Endothelial cell of umbilical vein (primary cell): ENCODE results near the gene CEP43. TPM values are rescaled to one million over a fixed set of nuclear protein-coding genes. Genes with fewer than 3 reads are reported as not detected.

Experiments
- BruUV-seq: library from RNA; stranded (reverse); fragments of 400-500 nt; replicated peaks from 2 replicates; lab custom pipeline; 2021; lab: Mats Ljungman, UMichigan
- CTCF ChIA-PET: fragments of 300-600, 350-600 bp; sonication (Branson Sonifier 250); formaldehyde crosslinking; loops from one replicate; lab custom pipeline; 2021; ENCODE audit warnings: antibody characterized with exemption, inconsistent platforms; lab: Charles Lee
- POLR2A ChIA-PET: fragments of 300-600, 350-600 bp; sonication (Branson Sonifier 250); formaldehyde crosslinking; loops from one replicate; lab custom pipeline; 2021; ENCODE audit warnings: antibody characterized with exemption, inconsistent platforms; lab: Charles Lee
- DNase-seq: peaks from one replicate; pipeline ENCODE4 v3.0.0-alpha.2; 2011; ENCODE audit warnings: low read depth, low spot score
- FAIRE-seq: peaks from 2 replicates; lab custom pipeline; 2011; peaks lifted over from hg19 to GRCh38; lab: Jason Lieb, UNC
- H2AFZ ChIP-seq: 2 replicates; pipeline ENCODE4 v1.6.0; 2012; ENCODE audit warnings: low read depth, low read length, control low read depth, inconsistent platforms
- H3K27ac ChIP-seq: 2 replicates; pipeline ENCODE4 v1.5.1; 2011; ENCODE audit warnings: low read depth, mild to moderate bottlenecking, control low read depth, low read length, moderate library complexity; ENCODE audit not compliant: insufficient read depth
- H3K27me3 ChIP-seq, 2 experiments: 2 replicates each; pipeline versions ENCODE4 v1.6.0 to v1.6.1; 2011; ENCODE audit warnings: low read length in 2 of 2, mixed read lengths in 1 of 2; ENCODE audit not compliant: control insufficient read depth in 2 of 2, insufficient read depth in 2 of 2
- H3K36me3 ChIP-seq, 2 experiments: 2 replicates in 1 of 2; 3 replicates in 1 of 2; pipeline ENCODE4 v1.5.1; 2011; ENCODE audit warnings: low read length in 2 of 2, mild to moderate bottlenecking in 1 of 2, moderate library complexity in 1 of 2; ENCODE audit not compliant: control insufficient read depth in 2 of 2, insufficient read depth in 2 of 2; ENCODE audit errors: extremely low read depth in 1 of 2
- H3K4me1 ChIP-seq: 3 replicates; pipeline ENCODE4 v1.5.1; 2011; ENCODE audit warnings: mild to moderate bottlenecking, low read length; ENCODE audit not compliant: control insufficient read depth, insufficient read depth; ENCODE audit errors: extremely low read depth
- H3K4me2 ChIP-seq: 2 replicates; pipeline ENCODE4 v1.6.1; 2011; ENCODE audit warnings: low read length, control low read depth, mixed read lengths; ENCODE audit not compliant: insufficient read depth
- H3K4me3 ChIP-seq, 3 experiments: fragments of 200-600 bp in 1 of 3; sonication (generic), shearing (Covaris generic) in 1 of 3; replicated peaks in 1 of 3; 2 replicates each; pipeline ENCODE4 v1.5.1; 2011 to 2016; ENCODE audit warnings: control low read depth in 3 of 3, low read length in 3 of 3, mild to moderate bottlenecking in 2 of 3, inconsistent platforms in 1 of 3, low read depth in 1 of 3, moderate library complexity in 1 of 3; ENCODE audit not compliant: insufficient read depth in 1 of 3
- H3K79me2 ChIP-seq: 2 replicates; pipeline ENCODE4 v1.6.0; 2012; ENCODE audit warnings: low read length, inconsistent platforms; ENCODE audit not compliant: control insufficient read depth, insufficient read depth
- H3K9ac ChIP-seq: replicated peaks from 2 replicates; pipeline ENCODE3; 2011; ENCODE audit warnings: low read length, control low read depth; ENCODE audit not compliant: insufficient read depth; ENCODE audit errors: extremely low read depth
- H3K9me1 ChIP-seq: replicated peaks from 3 replicates; pipeline ENCODE4 v1.6.0; 2011; ENCODE audit warnings: mild to moderate bottlenecking, low read length; ENCODE audit not compliant: control insufficient read depth, insufficient read depth; ENCODE audit errors: extremely low read depth
- H3K9me3 ChIP-seq: replicated peaks from 2 replicates; pipeline ENCODE4 v1.5.1; 2012; ENCODE audit warnings: low read length, inconsistent platforms; ENCODE audit not compliant: control insufficient read depth, insufficient read depth
- H4K20me1 ChIP-seq: replicated peaks from 2 replicates; pipeline ENCODE3; 2011; ENCODE audit warnings: mild to moderate bottlenecking, low read length; ENCODE audit not compliant: control insufficient read depth, insufficient read depth; ENCODE audit errors: extremely low read depth
- EZH2 ChIP-seq: IDR thresholded peaks from 2 replicates; pipeline ENCODE4 v1.6.1; 2012; ENCODE audit warnings: borderline replicate concordance, low read depth, mild to moderate bottlenecking, moderate library complexity, low read length, inconsistent platforms; ENCODE audit not compliant: severe bottlenecking
- FOS ChIP-seq: IDR thresholded peaks from 2 replicates; pipeline ENCODE4 v1.6.1; 2011; ENCODE audit warnings: mild to moderate bottlenecking, low read length, moderate library complexity, borderline replicate concordance; ENCODE audit not compliant: insufficient read depth
- GATA2 ChIP-seq: IDR thresholded peaks from 2 replicates; pipeline ENCODE4 v1.7.0; 2011; ENCODE audit warnings: low read depth, mild to moderate bottlenecking, moderate library complexity, mixed read lengths, low read length; ENCODE audit not compliant: insufficient read length, insufficient read depth
- JUN ChIP-seq: IDR thresholded peaks from 2 replicates; pipeline ENCODE4 v1.6.1; 2011; ENCODE audit warnings: borderline replicate concordance, low read depth; ENCODE audit not compliant: insufficient read length, insufficient read depth
- MAX ChIP-seq: IDR thresholded peaks from 2 replicates; pipeline ENCODE4 v1.6.1; 2011; ENCODE audit not compliant: insufficient read depth, insufficient read length
- MYC ChIP-seq: IDR thresholded peaks from one replicate; pipeline ENCODE4 v1.6.1; 2011; ENCODE audit warnings: mild to moderate bottlenecking, low read depth, low read length
- POLR2A ChIP-seq: IDR thresholded peaks from 2 replicates; pipeline ENCODE4 v1.6.1; 2012; ENCODE audit warnings: low read depth, mild to moderate bottlenecking, control low read depth, low read length
- POLR2AphosphoS5 ChIP-seq: IDR thresholded peaks from 2 replicates; pipeline ENCODE4 v1.6.1; 2012; ENCODE audit warnings: low read depth, mild to moderate bottlenecking, control low read depth, low read length, moderate library complexity; ENCODE audit not compliant: insufficient read depth
- dilution Hi-C: fragments of 300-500 bp; cut with MboI; formaldehyde crosslinking; loops from one replicate; pipeline ENCODE4 v1.15.0; 2019; ENCODE audit warnings: low sequenced_read_pairs; ENCODE audit not compliant: extremely low pct_ligation_motif_present
- intact Hi-C: fragments of 100-400 bp; cut with micrococcal nuclease; formaldehyde crosslinking; loops from one replicate; pipeline ENCODE4 v1.10.0; 2022
- polyA plus RNA-seq, 4 experiments: library from polyadenylated mRNA; depleted of rRNA in 3 of 4; stranded (reverse) in 3 of 4; unstranded in 1 of 4; fragments of >200 nt; gene quantifications; 2 replicates each; pipeline versions ENCODE4 v1.2.1 to v1.2.3, GENCODE V29; 2011 to 2012; ENCODE audit warnings: missing spikeins in 1 of 4
- total RNA-seq: library from RNA; stranded (reverse); gene quantifications from 2 replicates; pipeline ENCODE4 v1.2.3, GENCODE V29; 2021
- TF ChIP-seq, protein P1 (sequence below), 2 donors: IDR thresholded peaks; 1 replicate in 1 of 2; 2 replicates in 1 of 2; pipeline ENCODE4 v1.5.1; 2011; ENCODE audit warnings: low read length in 2 of 2, mild to moderate bottlenecking in 2 of 2, moderate library complexity in 2 of 2, control low read depth in 1 of 2, inconsistent platforms in 1 of 2, low read depth in 1 of 2; ENCODE audit not compliant: insufficient read depth in 1 of 2; ENCODE audit errors: extremely low read depth in 1 of 2

CEP43 gene
- total and polyA plus RNA-seq, 2 donors (not counting 3 experiments of a cell fraction or from before 2014, with no cell fraction given): 6.5 to 22.5 TPM

DNA sequence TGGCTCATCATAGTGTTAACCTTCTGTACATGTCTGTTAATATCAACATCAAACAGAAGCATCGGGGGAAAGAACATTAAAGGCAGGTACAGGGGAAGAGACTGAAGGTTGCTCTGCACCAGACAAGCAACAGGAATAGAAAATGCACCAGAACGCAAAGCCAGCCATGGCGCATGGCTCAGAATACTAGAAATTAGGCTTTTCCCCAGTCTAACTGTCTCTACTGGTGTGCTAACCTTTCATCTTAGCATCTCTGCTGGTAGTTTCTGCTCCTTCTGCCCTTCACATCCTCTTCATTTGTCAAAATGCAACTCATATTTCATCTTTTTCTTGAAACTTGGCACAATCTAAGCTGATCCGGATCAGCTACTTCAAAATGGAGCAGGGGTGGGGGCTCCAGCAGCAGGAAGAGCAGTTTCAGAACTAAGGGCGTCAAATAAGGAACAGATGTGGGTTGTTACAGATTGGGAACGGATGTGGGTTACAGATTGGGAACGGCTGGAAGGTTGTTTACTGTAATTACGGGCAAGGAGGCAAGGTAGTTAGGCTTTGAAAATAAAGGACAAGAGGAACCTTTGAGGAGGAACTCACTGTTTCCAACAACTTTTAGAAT is 29.7 kb upstream of the CEP43 start:
- Histone ChIP-seq H3K27me3 (no peaks in the 10 kb centered on the region), H3K4me2 (no peak overlapping the region), H3K4me1 (no peaks in the 10 kb centered on the region), H3K36me3 (no peaks in the 10 kb centered on the region), H4K20me1 (no peaks in the 10 kb centered on the region), H2AFZ (no peak overlapping the region), H3K4me3 (no peak overlapping the region), H3K79me2 (no peaks in the 10 kb centered on the region), H3K9ac (no peak overlapping the region), H3K9me3 (no peaks in the 10 kb centered on the region), H3K9me1 (no peaks in the 10 kb centered on the region), H3K27ac (no peak overlapping the region)
- TF ChIP-seq EZH2: no peak
- TF ChIP-seq MYC: no peak
- no peak for TF ChIP-seq JUN
- FAIRE-seq (no peak), DNase-seq (no peak)
- BruUV-seq: no TSS peak
- CTCF ChIA-PET: interaction anchor here (0.6 to 2.0 kb wide), 2 partner anchors 10 to 20 kb away, joined by 3 to 8 read pairs; no protein-coding TSS in a partner anchor
- intact Hi-C loops: no loop called here
- dilution Hi-C loops: no loop called here
- POLR2A ChIA-PET: no interaction called here

GRCh38 chr6:166970091-166970490 is 29.1 kb upstream of the CEP43 start:
- H3K27ac ChIP-seq: no peak overlapping the region
- no peak overlapping the region for H3K9ac ChIP-seq
- no peaks in the 10 kb centered on the region for H3K36me3 ChIP-seq
- dilution Hi-C loops (no loop called here), intact Hi-C loops (no loop called here)
- no peaks in the 10 kb centered on the region for H3K27me3 ChIP-seq
- H3K4me1 ChIP-seq: no peaks in the 10 kb centered on the region
- no peak overlapping the region for H3K4me2 ChIP-seq
- no peak for DNase-seq
- CTCF ChIA-PET: interaction anchor here (2.0 to 2.9 kb wide), 2 partner anchors 19 to 20 kb away, joined by 8 to 11 read pairs; no protein-coding TSS in a partner anchor
- no peak for FAIRE-seq
- H3K9me3 ChIP-seq: no peaks in the 10 kb centered on the region
- TF ChIP-seq POLR2AphosphoS5 (no peak), GATA2 (no peak), FOS (no peak), JUN (no peak), POLR2A (no peak), MAX (no peak), MYC (no peak), EZH2 (no peak)
- TF ChIP-seq, protein P1, sequence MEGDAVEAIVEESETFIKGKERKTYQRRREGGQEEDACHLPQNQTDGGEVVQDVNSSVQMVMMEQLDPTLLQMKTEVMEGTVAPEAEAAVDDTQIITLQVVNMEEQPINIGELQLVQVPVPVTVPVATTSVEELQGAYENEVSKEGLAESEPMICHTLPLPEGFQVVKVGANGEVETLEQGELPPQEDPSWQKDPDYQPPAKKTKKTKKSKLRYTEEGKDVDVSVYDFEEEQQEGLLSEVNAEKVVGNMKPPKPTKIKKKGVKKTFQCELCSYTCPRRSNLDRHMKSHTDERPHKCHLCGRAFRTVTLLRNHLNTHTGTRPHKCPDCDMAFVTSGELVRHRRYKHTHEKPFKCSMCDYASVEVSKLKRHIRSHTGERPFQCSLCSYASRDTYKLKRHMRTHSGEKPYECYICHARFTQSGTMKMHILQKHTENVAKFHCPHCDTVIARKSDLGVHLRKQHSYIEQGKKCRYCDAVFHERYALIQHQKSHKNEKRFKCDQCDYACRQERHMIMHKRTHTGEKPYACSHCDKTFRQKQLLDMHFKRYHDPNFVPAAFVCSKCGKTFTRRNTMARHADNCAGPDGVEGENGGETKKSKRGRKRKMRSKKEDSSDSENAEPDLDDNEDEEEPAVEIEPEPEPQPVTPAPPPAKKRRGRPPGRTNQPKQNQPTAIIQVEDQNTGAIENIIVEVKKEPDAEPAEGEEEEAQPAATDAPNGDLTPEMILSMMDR (IDR thresholded peaks at IDR 0.05; ENCODE audit: extremely low read depth in 1 of 2, insufficient read depth in 1 of 2, low read depth in 1 of 2, low read length in 2 of 2): no peak
- POLR2A ChIA-PET: no interaction called here
- H3K79me2 ChIP-seq: no peaks in the 10 kb centered on the region
- H3K9me1 ChIP-seq: no peaks in the 10 kb centered on the region
- no TSS peak for BruUV-seq
- H2AFZ ChIP-seq: no peak overlapping the region
- H4K20me1 ChIP-seq: no peaks in the 10 kb centered on the region
- H3K4me3 ChIP-seq: no peak overlapping the region
